Measurements from ENCODE around the gene FMR1NB. TPM values are rescaled to one million over a fixed set of nuclear protein-coding genes. Genes with fewer than 3 reads are reported as not detected.

Gene FMR1NB
- total RNA-seq, 1 experiment from 2014 or later: not detected

DNA sequence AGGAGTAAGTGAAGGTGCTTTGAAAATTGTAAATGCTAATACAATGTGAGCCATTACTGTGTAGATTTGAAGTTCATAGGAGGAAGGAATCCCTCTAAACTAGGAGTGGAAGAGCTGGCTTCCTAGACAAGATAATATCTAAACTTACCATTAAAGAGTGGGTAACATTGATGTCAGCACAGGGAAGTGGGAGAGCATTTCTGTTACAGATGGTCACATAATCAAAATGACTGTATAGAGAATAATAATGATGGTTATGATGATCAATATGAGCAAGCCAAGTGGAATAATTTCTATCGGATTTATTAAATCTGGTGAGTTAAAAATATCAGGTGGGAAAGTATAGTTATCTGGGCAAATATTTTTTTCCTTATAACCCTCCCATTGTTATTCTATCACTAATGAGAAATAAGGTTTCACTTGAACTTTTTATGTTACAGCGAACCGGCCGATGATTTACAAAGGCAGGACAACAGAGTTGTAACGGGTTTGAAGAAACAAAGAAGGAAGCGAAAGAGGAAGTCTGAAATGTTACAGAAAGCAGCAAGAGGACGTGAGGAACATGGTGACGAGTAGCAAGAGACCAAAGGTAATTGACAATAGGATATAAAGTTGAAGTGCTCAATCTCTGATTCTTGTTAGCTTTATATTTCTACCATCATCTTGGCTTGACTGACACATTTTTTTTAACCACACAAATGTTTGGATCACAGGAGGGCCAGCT is 43.5 kb downstream of the FMR1NB start:
- no peaks in the 10 kb centered on the region for H3K36me3 Mint-ChIP-seq (ENCODE audit: insufficient read depth in 1 of 3, low read depth in 3 of 3)
- H2BK12ac ChIP-seq (ENCODE audit: insufficient read length, low read depth, low read length): no peak overlapping the region

More for the DNA sequence above, 43.5 kb downstream of the FMR1NB start:
- Mint-ChIP-seq H3K4me1 (no peaks in the 10 kb centered on the region), H3K4me3 (no peak overlapping the region), H3K27me3 (ENCODE audit: low read depth) (no peaks in the 10 kb centered on the region), H3K27ac (no peak overlapping the region), H3K9me3 (peaks cover 56 to 63% of the 10 kb centered on the region in 2 experiments)
- H3K18ac ChIP-seq (ENCODE audit: insufficient read length, low read depth, low read length): no peak overlapping the region
- H3K4me1 ChIP-seq (ENCODE audit: insufficient read depth, low read length): no peaks in the 10 kb centered on the region
- H2AFZ ChIP-seq (ENCODE audit: low read length): no peak overlapping the region
- H2BK120ac ChIP-seq (ENCODE audit: low read depth, low read length, poor library complexity, severe bottlenecking): no peak overlapping the region
- H3K27ac ChIP-seq (ENCODE audit: insufficient read length, low read depth, low read length): no peak overlapping the region
- H2BK20ac ChIP-seq (ENCODE audit: low read depth, low read length, poor library complexity, severe bottlenecking): no peak overlapping the region
- H2BK15ac ChIP-seq (ENCODE audit: low read depth, low read length): no peak overlapping the region
- no peak overlapping the region for H2BK5ac ChIP-seq (ENCODE audit: insufficient read length, low read length)
- H3K79me2 ChIP-seq (ENCODE audit: insufficient read depth, low read length): no peaks in the 10 kb centered on the region
- H3K14ac ChIP-seq (ENCODE audit: insufficient read depth, low read length): no peak overlapping the region
- WGBS (ENCODE audit: extremely low coverage, insufficient read length, low lambda C conversion rate): no CpG with 5 or more reads among the region's 8 CpGs
- no peak overlapping the region for H3K4me2 ChIP-seq (ENCODE audit: insufficient read depth, insufficient read length, low read length)
- H3K27me3 ChIP-seq (ENCODE audit: insufficient read depth, low read length): no peaks in the 10 kb centered on the region
- peaks cover 40% of the 10 kb centered on the region for H3K9me3 ChIP-seq (ENCODE audit: control insufficient read depth, low read depth, low read length)
- TF ChIP-seq, protein P1, sequence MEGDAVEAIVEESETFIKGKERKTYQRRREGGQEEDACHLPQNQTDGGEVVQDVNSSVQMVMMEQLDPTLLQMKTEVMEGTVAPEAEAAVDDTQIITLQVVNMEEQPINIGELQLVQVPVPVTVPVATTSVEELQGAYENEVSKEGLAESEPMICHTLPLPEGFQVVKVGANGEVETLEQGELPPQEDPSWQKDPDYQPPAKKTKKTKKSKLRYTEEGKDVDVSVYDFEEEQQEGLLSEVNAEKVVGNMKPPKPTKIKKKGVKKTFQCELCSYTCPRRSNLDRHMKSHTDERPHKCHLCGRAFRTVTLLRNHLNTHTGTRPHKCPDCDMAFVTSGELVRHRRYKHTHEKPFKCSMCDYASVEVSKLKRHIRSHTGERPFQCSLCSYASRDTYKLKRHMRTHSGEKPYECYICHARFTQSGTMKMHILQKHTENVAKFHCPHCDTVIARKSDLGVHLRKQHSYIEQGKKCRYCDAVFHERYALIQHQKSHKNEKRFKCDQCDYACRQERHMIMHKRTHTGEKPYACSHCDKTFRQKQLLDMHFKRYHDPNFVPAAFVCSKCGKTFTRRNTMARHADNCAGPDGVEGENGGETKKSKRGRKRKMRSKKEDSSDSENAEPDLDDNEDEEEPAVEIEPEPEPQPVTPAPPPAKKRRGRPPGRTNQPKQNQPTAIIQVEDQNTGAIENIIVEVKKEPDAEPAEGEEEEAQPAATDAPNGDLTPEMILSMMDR (conservative IDR thresholded peaks at IDR 0.05): no peak
- no peaks in the 10 kb centered on the region for H3K79me1 ChIP-seq (ENCODE audit: insufficient read depth, low read depth, low read length, poor library complexity, severe bottlenecking)
- H3T11ph ChIP-seq (ENCODE audit: low read length): no peak overlapping the region
- no peak overlapping the region for H3K56ac ChIP-seq (ENCODE audit: insufficient read length, low read depth, low read length)
- H4K20me1 ChIP-seq (ENCODE audit: control insufficient read depth, insufficient read depth, insufficient read length): no peaks in the 10 kb centered on the region
- no peak overlapping the region for H4K5ac ChIP-seq (ENCODE audit: insufficient read length, low read depth, low read length)
- no peak overlapping the region for H4K91ac ChIP-seq (ENCODE audit: insufficient read length, low read depth, low read length)
- DNase-seq: no peak
- no peak overlapping the region for H2AK5ac ChIP-seq (ENCODE audit: insufficient read length, low read length)
- H4K8ac ChIP-seq (replicated peaks; ENCODE audit: insufficient read length, low read depth, low read length): no peak overlapping the region
- no peak overlapping the region for H3K4ac ChIP-seq (ENCODE audit: low read depth, low read length)
- H3K9ac ChIP-seq (ENCODE audit: extremely low read depth, insufficient read length, low read length): no peak overlapping the region
- H3K23me2 ChIP-seq (ENCODE audit: insufficient read length, low read depth, low read length, poor library complexity, severe bottlenecking): no peaks in the 10 kb centered on the region
- no peak overlapping the region for H3K23ac ChIP-seq (ENCODE audit: insufficient read length, low read depth, low read length)

All from H9 (cell line).